Osteocyte (in vitro differentiated cells): ENCODE results near the gene INTS15. TPM values are rescaled to one million over a fixed set of nuclear protein-coding genes. Genes with fewer than 3 reads are reported as not detected.

ENCODE experiments used
- DNase-seq: peaks from one replicate; pipeline ENCODE4 v3.0.0; 2021; ENCODE audit warnings: mixed read lengths; ENCODE audit not compliant: unreplicated experiment; ENCODE audit errors: extremely low spot score
- H3K27ac Mint-ChIP-seq: one replicate; pipeline ENCODE4 v1.8.0; 2021; ENCODE audit warnings: mild to moderate bottlenecking, mixed read lengths; ENCODE audit not compliant: unreplicated experiment
- H3K27me3 Mint-ChIP-seq: one replicate; pipeline ENCODE4 v1.8.0; 2021; ENCODE audit warnings: mixed read lengths; ENCODE audit not compliant: unreplicated experiment
- H3K36me3 Mint-ChIP-seq: one replicate; pipeline ENCODE4 v1.8.0; 2021; ENCODE audit warnings: mixed read lengths; ENCODE audit not compliant: unreplicated experiment
- H3K4me1 Mint-ChIP-seq: one replicate; pipeline ENCODE4 v1.8.0; 2021; ENCODE audit warnings: mixed read lengths; ENCODE audit not compliant: unreplicated experiment
- H3K4me3 Mint-ChIP-seq: one replicate; pipeline ENCODE4 v1.8.0; 2021; ENCODE audit warnings: mild to moderate bottlenecking, moderate library complexity, mixed read lengths; ENCODE audit not compliant: unreplicated experiment
- H3K9me3 Mint-ChIP-seq: one replicate; pipeline ENCODE4 v1.8.0; 2021; ENCODE audit warnings: mixed read lengths; ENCODE audit not compliant: unreplicated experiment
- total RNA-seq: library from RNA; stranded (reverse); gene quantifications from 2 replicates; pipeline ENCODE4 v1.2.1, GENCODE V29; 2021
- TF ChIP-seq, protein P1 (sequence below): fragments of 200-600 bp; sonication (generic); IDR thresholded peaks from 2 replicates; pipeline ENCODE4 v1.5.0; 2021; ENCODE audit warnings: antibody characterized with exemption, mild to moderate bottlenecking, moderate library complexity

Gene INTS15
- total RNA-seq, 1 donor from 2014 or later: 40.3 TPM

DNA sequence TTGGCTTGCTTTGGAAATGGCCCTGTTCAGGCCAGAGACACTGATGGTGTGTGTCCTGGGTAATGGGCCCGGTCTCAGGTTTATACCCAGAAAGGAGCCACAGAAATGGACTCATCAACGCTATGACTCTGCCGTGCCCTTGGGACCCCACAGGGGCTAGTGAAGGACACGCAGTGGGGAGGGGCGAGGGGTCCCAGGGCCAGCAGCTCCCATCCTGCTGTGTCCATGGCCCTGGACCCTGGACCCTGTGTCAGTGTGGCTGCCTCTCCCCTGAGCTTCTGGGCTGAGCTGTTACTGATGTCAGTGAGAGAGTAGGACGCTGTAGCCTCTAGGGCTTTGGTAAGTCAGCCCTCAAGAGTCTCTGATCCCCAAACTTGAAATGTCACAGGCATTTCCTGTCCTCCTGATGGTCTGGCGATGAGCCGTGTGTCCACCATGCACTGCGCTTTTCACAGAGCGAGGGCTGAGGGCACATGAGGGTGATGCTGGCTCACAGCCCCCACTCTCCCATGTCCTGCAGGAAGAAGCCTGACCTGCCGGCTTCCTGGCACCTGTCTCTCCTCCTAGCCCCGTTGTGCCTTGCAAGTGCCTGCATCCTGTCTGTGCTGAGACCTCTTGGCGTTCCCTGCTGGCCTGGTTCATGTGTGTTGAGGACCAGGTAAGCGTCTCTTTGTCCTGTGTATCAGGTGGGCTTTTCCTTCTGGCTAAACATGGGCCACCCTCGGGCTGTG lies 51.6 kb downstream of the INTS15 start:
- Mint-ChIP-seq H3K27ac (no peak overlapping the region), H3K36me3 (peaks cover 26% of the 10 kb centered on the region), H3K27me3 (no peaks in the 10 kb centered on the region), H3K9me3 (no peaks in the 10 kb centered on the region), H3K4me3 (no peak overlapping the region), H3K4me1 (peaks cover 22% of the 10 kb centered on the region)
- no peak for DNase-seq
- TF ChIP-seq, protein P1, sequence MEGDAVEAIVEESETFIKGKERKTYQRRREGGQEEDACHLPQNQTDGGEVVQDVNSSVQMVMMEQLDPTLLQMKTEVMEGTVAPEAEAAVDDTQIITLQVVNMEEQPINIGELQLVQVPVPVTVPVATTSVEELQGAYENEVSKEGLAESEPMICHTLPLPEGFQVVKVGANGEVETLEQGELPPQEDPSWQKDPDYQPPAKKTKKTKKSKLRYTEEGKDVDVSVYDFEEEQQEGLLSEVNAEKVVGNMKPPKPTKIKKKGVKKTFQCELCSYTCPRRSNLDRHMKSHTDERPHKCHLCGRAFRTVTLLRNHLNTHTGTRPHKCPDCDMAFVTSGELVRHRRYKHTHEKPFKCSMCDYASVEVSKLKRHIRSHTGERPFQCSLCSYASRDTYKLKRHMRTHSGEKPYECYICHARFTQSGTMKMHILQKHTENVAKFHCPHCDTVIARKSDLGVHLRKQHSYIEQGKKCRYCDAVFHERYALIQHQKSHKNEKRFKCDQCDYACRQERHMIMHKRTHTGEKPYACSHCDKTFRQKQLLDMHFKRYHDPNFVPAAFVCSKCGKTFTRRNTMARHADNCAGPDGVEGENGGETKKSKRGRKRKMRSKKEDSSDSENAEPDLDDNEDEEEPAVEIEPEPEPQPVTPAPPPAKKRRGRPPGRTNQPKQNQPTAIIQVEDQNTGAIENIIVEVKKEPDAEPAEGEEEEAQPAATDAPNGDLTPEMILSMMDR: no peak

DNA sequence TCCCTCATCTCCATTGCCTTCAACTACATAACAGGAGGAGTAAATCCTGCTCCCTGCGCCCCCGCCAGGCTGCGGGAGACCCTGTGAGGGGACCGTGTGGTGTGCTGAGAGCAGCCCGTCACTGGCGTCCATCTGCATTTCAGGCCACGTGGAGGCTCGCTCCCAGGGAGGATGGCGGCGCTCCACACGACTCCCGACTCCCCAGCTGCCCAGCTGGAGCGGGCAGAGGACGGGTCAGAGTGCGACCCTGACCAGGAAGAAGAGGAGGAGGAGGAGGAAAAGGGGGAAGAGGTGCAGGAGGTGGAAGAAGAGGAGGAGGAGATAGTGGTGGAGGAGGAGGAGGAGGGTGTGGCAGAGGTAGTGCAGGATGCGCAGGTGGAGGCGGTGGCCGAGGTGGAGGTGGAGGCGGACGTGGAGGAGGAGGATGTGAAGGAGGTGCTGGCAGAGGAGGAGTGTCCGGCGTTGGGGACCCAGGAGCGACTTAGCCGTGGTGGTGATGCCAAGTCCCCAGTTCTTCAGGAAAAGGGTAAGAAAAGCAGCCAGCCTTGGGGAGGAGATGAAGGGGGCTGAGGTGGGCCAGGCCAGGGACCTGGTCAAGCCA lies 52.5 kb downstream of the INTS15 start:
- no peak for DNase-seq
- Mint-ChIP-seq H3K9me3 (no peaks in the 10 kb centered on the region), H3K36me3 (peaks cover 26% of the 10 kb centered on the region), H3K4me1 (peaks cover 21% of the 10 kb centered on the region), H3K27me3 (no peaks in the 10 kb centered on the region), H3K4me3 (no peak overlapping the region), H3K27ac (no peak overlapping the region)
- TF ChIP-seq, protein P1: no peak

DNA sequence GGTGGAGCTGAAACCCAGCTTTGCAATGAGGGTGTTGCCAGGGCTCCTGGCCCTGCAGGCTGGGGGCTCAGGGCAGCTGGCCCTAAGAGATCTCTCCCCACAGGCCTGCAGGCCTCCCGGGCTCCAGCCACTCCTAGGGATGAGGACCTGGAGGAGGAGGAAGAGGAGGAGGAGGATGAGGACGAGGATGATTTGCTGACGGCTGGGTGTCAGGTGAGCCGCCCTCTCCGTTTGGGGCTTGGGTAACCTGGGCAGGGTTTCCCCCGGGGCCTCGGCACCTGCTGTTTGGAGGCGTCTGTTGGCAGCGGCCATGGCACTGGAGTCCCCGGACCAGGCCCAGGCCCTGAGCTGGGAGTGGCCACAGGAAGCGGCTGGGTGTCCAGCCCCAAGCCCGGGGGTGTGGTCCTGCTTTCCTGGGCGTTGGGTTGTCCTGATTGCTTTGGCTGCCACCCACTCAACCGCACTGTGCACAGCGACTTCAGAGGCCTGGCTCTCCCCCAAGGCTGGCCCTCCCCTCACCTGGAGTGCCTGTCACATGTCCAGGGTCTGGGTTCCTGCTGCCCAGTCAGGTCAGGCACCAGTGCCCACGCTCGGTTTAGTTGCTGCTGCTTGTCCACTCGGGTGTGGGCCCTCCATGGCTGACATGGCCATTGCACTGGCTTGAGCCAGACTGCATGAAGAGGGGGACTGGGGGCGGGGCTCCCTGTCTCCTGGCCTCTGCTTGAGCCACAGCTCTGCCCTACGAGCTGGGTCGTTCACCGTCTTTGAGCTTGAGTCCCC lies 53.2 kb downstream of the INTS15 start:
- Mint-ChIP-seq H3K4me3 (no peak overlapping the region), H3K27me3 (no peaks in the 10 kb centered on the region), H3K4me1 (peaks cover 18% of the 10 kb centered on the region), H3K9me3 (no peaks in the 10 kb centered on the region), H3K27ac (no peak overlapping the region), H3K36me3 (peaks cover 26% of the 10 kb centered on the region)
- TF ChIP-seq, protein P1: no peak
- no peak for DNase-seq

DNA sequence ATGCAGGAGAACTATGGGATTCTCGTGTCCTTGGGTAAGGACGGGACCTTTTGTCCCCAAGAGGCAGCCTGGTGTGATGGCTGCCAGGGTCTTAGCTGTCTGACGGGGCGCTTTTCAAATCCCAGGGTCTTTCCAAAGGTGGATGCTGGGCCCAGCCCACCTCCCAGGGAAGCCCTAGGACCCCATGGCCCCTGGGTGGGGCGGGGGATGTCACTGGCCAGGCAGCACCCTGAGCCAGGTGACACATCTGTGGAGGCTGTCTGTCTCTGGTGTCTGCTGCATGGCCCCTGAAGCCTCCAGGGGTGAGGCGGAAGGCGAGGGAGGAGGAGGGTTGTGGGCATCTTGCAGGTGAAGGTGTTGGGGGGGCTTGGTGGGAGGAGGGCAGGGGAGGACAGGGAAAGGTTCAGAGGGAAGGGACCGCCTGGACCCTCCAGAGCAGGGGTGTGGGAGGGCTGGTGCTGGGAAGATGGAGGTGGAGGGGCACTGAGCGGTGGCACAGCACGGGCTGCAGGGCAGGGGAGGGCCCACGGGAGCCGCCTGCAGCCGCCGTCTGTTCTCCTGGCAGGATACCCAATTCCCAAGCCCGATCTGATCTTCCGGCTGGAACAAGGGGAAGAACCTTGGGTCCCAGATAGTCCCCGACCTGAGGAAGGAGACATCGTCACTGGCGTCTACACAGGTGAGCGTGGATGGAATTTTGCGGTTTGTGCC lies 54.2 kb downstream of the INTS15 start:
- DNase-seq: no peak
- Mint-ChIP-seq H3K9me3 (no peaks in the 10 kb centered on the region), H3K36me3 (peaks cover 23% of the 10 kb centered on the region), H3K4me3 (no peak overlapping the region), H3K4me1 (peaks cover 8% of the 10 kb centered on the region), H3K27me3 (no peaks in the 10 kb centered on the region), H3K27ac (no peak overlapping the region)
- TF ChIP-seq, protein P1: no peak
